HG03432 (cell line): Measurements from ENCODE around the gene TMEM81.

Experiments used
- ATAC-seq: cut with Tn5 transposase; IDR thresholded peaks from one replicate; pipeline ENCODE4 v1.9.1; 2021; ENCODE audit warnings: mild to moderate bottlenecking, moderate library complexity; ENCODE audit not compliant: unreplicated experiment

The TMEM81 gene

GRCh38 chr1:205061227-205061626 lies 23.0 kb downstream of the TMEM81 start:
- ATAC-seq, result no peak

GRCh38 chr1:205060746-205061145 lies 23.5 kb downstream of the TMEM81 start:
- ATAC-seq, result no peak

- ATAC-seq, result no peak
Measured at GRCh38 chr1:205059660-205060059, 24.6 kb downstream of the TMEM81 start.

DNA sequence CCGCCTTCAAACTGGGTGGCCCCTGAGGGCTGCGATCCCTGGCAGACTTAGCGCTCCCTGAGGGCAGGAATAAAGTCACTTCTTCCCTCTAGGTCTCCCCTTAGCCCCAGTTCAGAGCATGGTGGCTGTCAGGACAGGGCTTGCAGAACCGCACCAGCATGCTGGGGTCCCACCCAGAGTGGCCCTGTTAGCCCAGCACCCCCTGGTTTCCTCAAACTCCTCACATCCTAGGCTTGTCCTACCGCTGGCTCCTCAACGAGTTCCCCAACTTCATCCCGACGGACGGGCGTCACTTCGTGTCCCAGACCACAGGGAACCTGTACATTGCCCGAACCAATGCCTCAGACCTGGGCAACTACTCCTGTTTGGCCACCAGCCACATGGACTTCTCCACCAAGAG lies 25.4 kb downstream of the TMEM81 start:
- no peak for ATAC-seq

GRCh38 chr1:205057808-205058575 lies 26.3 kb downstream of the TMEM81 start:
- ATAC-seq, result no peak

DNA sequence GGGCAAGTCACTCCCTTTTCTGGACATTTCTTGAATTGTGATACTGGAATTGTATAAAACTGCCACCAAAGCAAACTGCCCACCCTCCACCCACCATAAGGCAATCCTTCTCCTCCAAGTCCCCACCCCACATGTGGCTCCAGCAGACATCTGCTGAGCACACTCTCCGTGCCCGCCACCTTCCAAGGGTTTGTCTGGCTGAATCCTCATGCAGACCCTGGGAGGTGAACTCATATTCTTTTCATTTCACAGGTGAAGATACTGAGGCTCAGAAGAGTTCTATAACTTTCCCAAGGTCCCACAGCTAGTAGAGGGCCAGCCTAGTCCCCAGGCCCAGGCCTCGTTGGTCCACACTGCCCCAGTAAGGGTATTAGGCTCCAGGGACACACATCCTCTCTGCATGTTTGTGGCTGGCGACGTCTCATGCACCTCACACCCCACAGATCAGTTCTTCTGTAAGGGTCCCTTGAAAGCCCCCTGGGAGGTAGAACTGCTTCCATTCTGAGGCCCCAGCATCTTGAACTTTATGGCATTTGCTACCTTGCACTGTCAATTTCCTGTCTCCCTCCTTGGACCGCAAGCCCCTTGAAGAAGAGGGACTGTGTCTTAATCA lies 27.2 kb downstream of the TMEM81 start:
- ATAC-seq, result no peak

DNA sequence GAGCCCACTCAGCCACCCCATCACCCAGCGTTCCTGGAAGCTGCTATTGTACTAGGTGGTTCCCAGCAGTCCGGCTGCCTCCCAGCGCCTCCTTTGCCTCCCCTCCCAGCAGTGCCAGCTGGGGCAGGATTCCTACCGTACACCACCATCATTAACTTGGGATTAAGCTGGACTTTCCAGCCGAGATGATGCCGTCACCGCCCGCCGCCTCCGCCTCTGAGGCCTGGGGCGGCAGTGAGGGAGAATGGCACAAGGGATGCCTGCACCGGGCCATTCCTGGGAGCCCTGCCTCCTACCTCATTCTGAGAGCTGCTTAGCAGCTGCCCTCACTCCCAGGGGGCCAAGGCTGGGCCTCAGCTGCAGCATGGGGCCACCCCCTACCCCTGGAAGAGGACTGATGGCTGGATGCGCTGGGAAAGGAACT lies 28.1 kb downstream of the TMEM81 start:
- no peak for ATAC-seq

- ATAC-seq, result no peak
Measured at GRCh38 chr1:205054013-205054412, 30.2 kb downstream of the TMEM81 start.

DNA sequence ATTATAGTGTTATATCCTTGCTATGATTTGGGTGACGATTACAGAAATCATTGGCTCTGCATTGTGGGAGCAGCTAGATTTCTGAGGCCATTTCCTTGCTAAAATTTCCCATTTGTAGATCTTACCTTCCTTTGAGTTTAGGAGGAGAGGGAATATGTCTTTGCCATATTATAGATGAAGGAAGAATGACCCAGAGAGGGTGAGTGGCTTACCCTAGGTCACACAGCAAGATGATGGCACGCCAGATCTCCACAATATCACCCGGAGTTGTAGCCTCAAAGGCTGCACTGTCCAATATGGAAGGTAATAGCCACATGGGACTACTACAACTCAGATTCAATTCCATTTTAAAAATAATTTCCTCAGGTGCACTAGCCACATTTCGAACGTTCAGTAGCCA lies 31.0 kb downstream of the TMEM81 start:
- ATAC-seq, result no peak

- no peak for ATAC-seq
Measured at GRCh38 chr1:205052690-205053089, 31.6 kb downstream of the TMEM81 start.

DNA sequence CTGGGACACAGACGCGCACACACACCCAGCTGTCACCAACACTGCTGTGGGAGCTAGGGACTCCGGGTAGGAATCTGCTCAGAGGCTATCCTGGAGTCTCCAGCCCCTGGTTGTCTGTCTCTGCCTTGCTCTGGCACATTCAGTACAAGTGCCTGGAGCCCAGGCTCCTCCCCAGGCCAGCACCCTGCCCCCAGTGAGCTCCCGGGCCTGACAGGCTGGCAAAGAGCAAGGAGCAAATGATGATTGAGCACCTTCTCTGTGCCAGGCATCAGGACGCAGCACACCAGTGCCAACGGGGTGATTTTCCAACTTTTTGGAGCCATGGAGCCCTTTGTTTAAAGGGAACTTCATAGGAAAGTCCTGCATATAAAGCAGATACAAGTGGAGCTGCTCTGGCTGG lies 34.8 kb downstream of the TMEM81 start:
- ATAC-seq, result no peak

GRCh38 chr1:205048382-205048781 lies 35.9 kb downstream of the TMEM81 start:
- no peak for ATAC-seq

- no peak for ATAC-seq
Measured at GRCh38 chr1:205047764-205048231, 36.5 kb downstream of the TMEM81 start.

GRCh38 chr1:205046870-205047269 lies 37.4 kb downstream of the TMEM81 start:
- ATAC-seq, result no peak

DNA sequence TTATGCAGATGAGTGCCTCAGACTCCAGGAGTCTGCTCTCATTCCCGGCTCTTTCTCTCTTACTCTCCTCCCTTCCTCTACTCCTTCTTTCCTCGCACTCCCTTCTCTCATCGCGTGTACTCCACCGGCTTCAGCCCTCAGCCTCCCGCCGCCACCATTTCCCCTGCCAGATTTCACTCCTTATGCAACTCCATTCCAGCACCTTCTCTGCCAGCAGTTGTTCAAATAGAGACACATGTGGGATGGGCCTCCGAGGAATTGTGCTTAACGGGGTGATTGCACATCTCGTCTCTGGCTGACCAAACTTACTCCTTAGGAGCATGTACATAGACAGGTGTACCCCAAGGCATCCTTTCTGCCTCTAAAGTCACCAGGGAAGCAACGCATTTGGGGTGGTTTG lies 39.1 kb downstream of the TMEM81 start:
- ATAC-seq, result no peak

- ATAC-seq, result no peak
Measured at GRCh38 chr1:205044741-205045140, 39.5 kb downstream of the TMEM81 start.

GRCh38 chr1:205043866-205044265 lies 40.4 kb downstream of the TMEM81 start:
- ATAC-seq, result no peak

DNA sequence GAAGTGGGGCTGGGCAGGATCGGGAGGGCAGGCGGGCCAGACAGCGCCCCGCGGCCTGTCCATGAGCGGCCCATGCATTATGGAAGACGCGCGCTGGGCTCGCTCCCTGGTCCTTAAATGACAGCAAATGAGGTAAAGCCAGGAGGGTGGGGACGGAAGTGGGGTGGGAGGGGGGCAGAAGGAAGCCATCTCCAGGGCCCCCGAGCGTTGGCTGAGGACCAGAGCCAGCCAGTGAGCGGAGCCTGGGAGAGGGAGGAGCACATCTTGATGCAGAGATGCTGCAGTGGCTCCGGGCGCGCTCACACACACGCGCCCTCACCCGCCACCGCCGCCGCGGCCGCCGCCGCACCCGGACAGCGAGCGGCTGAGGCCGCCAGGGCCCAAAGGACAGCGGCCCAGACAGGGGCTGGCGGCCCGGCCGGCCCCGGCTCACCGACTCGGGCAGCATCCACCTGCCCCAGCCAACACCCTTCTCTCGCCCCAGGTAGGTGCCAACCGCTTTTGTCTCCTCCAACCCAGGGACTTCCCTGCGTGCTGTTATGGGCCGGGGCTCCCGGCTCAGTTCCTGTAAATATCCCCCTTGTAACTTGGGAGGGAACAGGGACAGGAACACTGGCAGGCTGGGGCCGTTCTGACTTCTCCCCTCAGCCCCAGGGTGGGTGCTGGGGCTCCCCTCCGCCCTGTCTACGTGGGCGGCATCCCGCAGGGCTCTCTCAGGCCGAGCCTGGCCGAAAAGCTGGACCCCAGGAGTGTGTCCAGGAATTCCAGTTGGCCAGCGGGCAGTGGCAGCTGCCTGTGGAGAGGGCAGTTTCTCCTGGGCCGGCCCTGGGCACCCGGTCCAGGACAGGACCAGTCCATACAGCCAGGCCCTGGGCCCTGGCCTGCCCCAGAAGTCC lies 41.1 kb downstream of the TMEM81 start, which contains the start of gene CNTN2:
TSS of gene CNTN2 (plus strand) at position 302 of the 896 bp plus-strand sequence. CDS start 9,974 bp downstream, outside the sequence.
- no peak for ATAC-seq

DNA sequence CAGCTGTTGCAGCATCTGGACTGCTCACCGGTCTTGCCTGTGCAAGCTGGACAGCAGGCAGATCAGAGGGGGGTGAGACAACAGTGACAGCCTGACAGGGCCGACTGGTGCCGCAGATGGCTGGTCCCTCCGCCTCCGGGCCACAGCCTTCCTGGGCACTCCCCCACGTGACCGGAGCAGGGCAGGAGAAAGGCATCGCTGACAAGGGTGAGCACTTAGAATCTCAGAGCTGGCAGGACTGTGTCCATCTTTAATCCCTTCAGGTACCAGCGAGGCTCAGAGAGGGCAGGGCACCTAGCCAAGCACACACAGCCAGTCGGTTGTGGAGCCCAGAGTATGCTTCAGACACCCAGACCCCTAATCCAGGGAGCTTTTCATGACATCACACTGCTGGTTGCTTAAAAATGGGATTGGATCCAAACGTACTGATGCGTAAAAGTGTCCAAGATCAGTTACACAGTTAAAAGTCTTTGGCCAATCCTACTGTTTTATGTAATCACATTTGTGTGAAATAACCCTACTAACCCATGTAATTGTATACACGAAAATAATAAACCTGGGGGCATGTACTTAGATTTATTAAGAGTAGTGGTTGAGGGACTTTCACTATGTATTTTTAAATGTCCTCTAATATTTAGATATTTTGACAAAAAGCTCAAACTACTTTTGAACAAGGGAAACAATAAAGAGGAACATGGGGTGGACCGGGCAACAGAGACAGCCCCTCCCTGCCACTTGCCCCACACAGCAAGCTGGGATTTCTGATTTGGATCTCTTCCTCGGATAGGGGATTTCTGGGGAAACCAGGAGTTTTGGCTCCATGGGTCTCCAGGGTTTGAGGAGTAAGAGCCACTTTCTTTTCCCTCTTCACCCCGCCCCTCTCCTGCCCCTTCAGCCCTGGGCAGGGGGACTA lies 42.0 kb downstream of the TMEM81 start:
- no peak for ATAC-seq

- ATAC-seq, result no peak
Measured at GRCh38 chr1:205041001-205041715, 43.1 kb downstream of the TMEM81 start.
